RPMI7951 (cell line): Measurements from ENCODE around the gene CEP41. TPM values are rescaled to one million over a fixed set of nuclear protein-coding genes. Genes with fewer than 3 reads are reported as not detected.
"Not testable (repeated sequence)": the region's sequence is repeated elsewhere in the genome, so short reads cannot be mapped to it uniquely, and the experiment has no call there.

Source experiments
- DNase-seq: peaks from one replicate; pipeline ENCODE4 v3.0.0-alpha.2; 2012; ENCODE audit warnings: low read depth
- total RNA-seq: library from RNA; depleted of rRNA; stranded (reverse); fragments of >200 nt; shearing (Covaris generic); gene quantifications from 2 replicates; pipeline ENCODE4 v1.2.3, GENCODE V29; 2014

The CEP41 gene
- total RNA-seq, 1 experiment from 2014 or later: 27.2 TPM

- no peak for DNase-seq
Observed at GRCh38 chr7:130463553-130464434, 23.0 kb upstream of the CEP41 start.

GRCh38 chr7:130461272-130461671 is 20.5 kb upstream of the CEP41 start:
- DNase-seq: no peak

- peak; percentile 26 for DNase-seq
Observed at GRCh38 chr7:130458257-130458656, 17.4 kb upstream of the CEP41 start.

- no peak for DNase-seq
Observed at GRCh38 chr7:130454959-130455358, 14.1 kb upstream of the CEP41 start.

GRCh38 chr7:130452951-130453350 is 12.1 kb upstream of the CEP41 start:
- no peak for DNase-seq

GRCh38 chr7:130451344-130451743 is 10.5 kb upstream of the CEP41 start:
- not testable (repeated sequence) for DNase-seq

- no peak for DNase-seq
Observed at GRCh38 chr7:130446259-130446658, 5.4 kb upstream of the CEP41 start.

GRCh38 chr7:130444751-130445407 is 4.1 kb upstream of the CEP41 start:
- no peak for DNase-seq

- DNase-seq: no peak
Observed at GRCh38 chr7:130444234-130444633, 3.4 kb upstream of the CEP41 start.

- DNase-seq: no peak
Observed at GRCh38 chr7:130442601-130443000, 1.8 kb upstream of the CEP41 start.

- peak; percentile 50 for DNase-seq
Observed at GRCh38 chr7:130441408-130441869, 623 bp upstream of the CEP41 start.

GRCh38 chr7:130436253-130436652 is 4.6 kb downstream of the CEP41 start:
- no peak for DNase-seq

GRCh38 chr7:130435311-130435854 is 5.4 kb downstream of the CEP41 start:
- DNase-seq: no peak

GRCh38 chr7:130433301-130433700 is 7.5 kb downstream of the CEP41 start:
- no peak for DNase-seq

- DNase-seq: no peak
Observed at GRCh38 chr7:130432886-130433285, 7.9 kb downstream of the CEP41 start.

GRCh38 chr7:130430841-130431666 is 9.8 kb downstream of the CEP41 start:
- DNase-seq: peak; percentile 41

- DNase-seq: no peak
Observed at GRCh38 chr7:130430115-130430514, 10.7 kb downstream of the CEP41 start.

- DNase-seq: no peak
Observed at GRCh38 chr7:130429019-130429418, 11.8 kb downstream of the CEP41 start.

- DNase-seq: no peak
Observed at GRCh38 chr7:130426564-130426963, 14.3 kb downstream of the CEP41 start.

GRCh38 chr7:130425796-130426195 is 15.0 kb downstream of the CEP41 start:
- no peak for DNase-seq

- DNase-seq: no peak
Observed at GRCh38 chr7:130423501-130424037, 17.2 kb downstream of the CEP41 start.

- DNase-seq: peak; percentile 52
Observed at GRCh38 chr7:130421684-130422083, 19.1 kb downstream of the CEP41 start.
